ENCODE results near the gene EGFL7.

The EGFL7 gene

GRCh38 chr9:136662656-136663581 lies at the start of gene EGFL7:
TSS of gene EGFL7 (plus strand) at chr9:136662916. CDS start at chr9:136668283, 5,367 bp downstream.
- Histone ChIP-seq H3K4me1 (ENCODE audit: control insufficient read depth, insufficient read depth, low read length) (no peaks in the 10 kb centered on the region), H3K27ac (ENCODE audit: extremely low read depth, low read depth, low read length) (no peak within 1 kb of the TSS), H3K36me3 (ENCODE audit: control insufficient read depth in 2 of 2, insufficient read depth in 1 of 2, low read length in 2 of 2) (no peaks in the 10 kb centered on the region), H3K4me3 (ENCODE audit: low read depth, low read length) (no peak within 1 kb of the TSS), H3K9me3 (ENCODE audit: control insufficient read depth, insufficient read depth, low read depth, low read length) (no peaks in the 10 kb centered on the region)
- ChIA-PET POLR2A (no interaction called here), CTCF (interaction anchor here (1.1 to 1.5 kb wide), 2 partner anchors 104 to 175 kb away, joined by 3 to 4 read pairs; no protein-coding TSS in a partner anchor)
- TF ChIP-seq KLF8 (tag by site-specific recombination; IDR thresholded peaks at IDR 0.05) (peak; percentile 46; the same call in 1 of the 2 replicates), KLF1 (tag by site-specific recombination; IDR thresholded peaks at IDR 0.05) (0 out of 2 replicates have a peak, but pooled peaks have one; percentile 7), ZNF629 (tag by site-specific recombination; IDR thresholded peaks at IDR 0.05) (no peak), ZIC2 (tag by site-specific recombination; IDR thresholded peaks at IDR 0.05) (peak; percentile 22; the same call in 1 of the 2 replicates)

DNA sequence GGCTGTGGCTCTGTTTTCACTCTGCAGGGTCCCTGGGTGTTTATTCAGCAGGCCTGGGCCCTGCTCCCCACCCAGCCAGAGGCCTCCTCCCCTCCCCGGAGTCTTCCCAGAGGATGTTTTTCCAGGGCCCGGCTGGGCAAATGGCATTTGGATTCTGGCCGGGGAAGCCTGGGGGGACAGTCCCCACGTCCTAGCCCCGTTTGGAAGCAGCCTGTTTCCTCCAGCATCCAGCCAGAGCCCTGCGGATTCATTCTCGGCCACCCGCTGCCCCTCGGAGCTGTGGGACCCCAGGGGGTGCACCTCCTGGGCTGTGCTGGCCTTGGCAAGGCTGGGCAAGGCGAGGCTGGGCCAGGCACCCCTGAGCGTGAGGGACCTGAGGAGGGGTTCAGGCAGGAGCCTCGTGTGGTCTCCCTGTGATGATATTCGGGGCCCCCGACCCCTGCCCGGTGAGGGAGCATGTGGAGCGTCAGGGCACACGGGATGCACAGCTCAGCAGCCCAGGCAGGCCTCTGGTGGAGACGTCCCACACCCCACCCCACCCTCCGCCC lies 48.8 kb upstream of the EGFL7 start:
- TF ChIP-seq GLIS1 (tag by site-specific recombination; IDR thresholded peaks at IDR 0.05) (peak; percentile 44), ZNF138 (tag by site-specific recombination; IDR thresholded peaks at IDR 0.05; ENCODE audit: borderline replicate concordance) (no peak), ZIC2 (tag by site-specific recombination; IDR thresholded peaks at IDR 0.05) (peak; percentile 90), ZNF510 (tag by site-specific recombination; IDR thresholded peaks at IDR 0.05; ENCODE audit: insufficient replicate concordance) (no peak)
- CTCF ChIA-PET, result interaction anchor here (0.6 to 1.4 kb wide), 2 partner anchors 129 to 203 kb away, joined by 4 to 7 read pairs; no protein-coding TSS in a partner anchor
- Histone ChIP-seq H3K27ac (ENCODE audit: extremely low read depth, low read depth, low read length) (no peak overlapping the region), H3K36me3 (ENCODE audit: control insufficient read depth in 2 of 2, insufficient read depth in 1 of 2, low read length in 2 of 2) (no peaks in the 10 kb centered on the region), H3K9me3 (ENCODE audit: control insufficient read depth, insufficient read depth, low read depth, low read length) (no peaks in the 10 kb centered on the region), H3K4me3 (ENCODE audit: low read depth, low read length) (no peak overlapping the region), H3K4me1 (ENCODE audit: control insufficient read depth, insufficient read depth, low read length) (no peaks in the 10 kb centered on the region)
- POLR2A ChIA-PET, result no interaction called here

GRCh38 chr9:136614372-136614922 lies 48.3 kb upstream of the EGFL7 start:
- no peaks in the 10 kb centered on the region for H3K4me1 ChIP-seq (ENCODE audit: control insufficient read depth, insufficient read depth, low read length)
- TF ChIP-seq GLIS2 (tag by site-specific recombination; IDR thresholded peaks at IDR 0.05) (peak; percentile 43; the same call in 1 of the 2 replicates), ZNF426 (tag by site-specific recombination; IDR thresholded peaks at IDR 0.05) (no peak), ZNF48 (tag by site-specific recombination; IDR thresholded peaks at IDR 0.05) (no peak), EGR2 (tag by site-specific recombination; IDR thresholded peaks at IDR 0.05; ENCODE audit: low read depth) (peak; percentile 62), ZNF132 (tag by site-specific recombination; IDR thresholded peaks at IDR 0.05; ENCODE audit: borderline replicate concordance) (no peak), ZNF133 (tag by site-specific recombination; IDR thresholded peaks at IDR 0.05) (no peak), ZNF518A (tag by site-specific recombination; conservative IDR thresholded peaks at IDR 0.05; ENCODE audit: low read depth) (no peak), ZNF529 (tag by site-specific recombination; IDR thresholded peaks at IDR 0.05; ENCODE audit: insufficient replicate concordance) (no peak), ZNF791 (tag by site-specific recombination; IDR thresholded peaks at IDR 0.05) (no peak), ZNF585B (tag by site-specific recombination; IDR thresholded peaks at IDR 0.05) (no peak), IKZF3 (tag by site-specific recombination; IDR thresholded peaks at IDR 0.05) (no peak), ZBTB48 (tag by site-specific recombination; IDR thresholded peaks at IDR 0.05) (no peak), ZNF510 (tag by site-specific recombination; IDR thresholded peaks at IDR 0.05; ENCODE audit: insufficient replicate concordance) (no peak), ZNF26 (tag by site-specific recombination; IDR thresholded peaks at IDR 0.05) (no peak), TRIM28 (IDR thresholded peaks at IDR 0.05; ENCODE audit: borderline replicate concordance, low read length) (no peak), ZFHX2 (tag by site-specific recombination; conservative IDR thresholded peaks at IDR 0.05) (peak; percentile 65), ZNF747 (tag by site-specific recombination; IDR thresholded peaks at IDR 0.05) (no peak)

More at GRCh38 chr9:136614372-136614922, 48.3 kb upstream of the EGFL7 start:
- Histone ChIP-seq H3K4me3 (ENCODE audit: low read depth, low read length) (no peak overlapping the region), H3K36me3 (ENCODE audit: control insufficient read depth in 2 of 2, insufficient read depth in 1 of 2, low read length in 2 of 2) (no peaks in the 10 kb centered on the region), H3K27ac (ENCODE audit: extremely low read depth, low read depth, low read length) (no peak overlapping the region), H3K9me3 (ENCODE audit: control insufficient read depth, insufficient read depth, low read depth, low read length) (no peaks in the 10 kb centered on the region)
- ChIA-PET POLR2A (no interaction called here), CTCF (interaction anchor here (0.6 to 1.4 kb wide), 3 partner anchors 125 to 203 kb away, joined by 3 to 7 read pairs (median 4); no protein-coding TSS in a partner anchor)

Measured in HEK293 (cell line).